ENCODE results near the gene STIMATE.

DNA sequence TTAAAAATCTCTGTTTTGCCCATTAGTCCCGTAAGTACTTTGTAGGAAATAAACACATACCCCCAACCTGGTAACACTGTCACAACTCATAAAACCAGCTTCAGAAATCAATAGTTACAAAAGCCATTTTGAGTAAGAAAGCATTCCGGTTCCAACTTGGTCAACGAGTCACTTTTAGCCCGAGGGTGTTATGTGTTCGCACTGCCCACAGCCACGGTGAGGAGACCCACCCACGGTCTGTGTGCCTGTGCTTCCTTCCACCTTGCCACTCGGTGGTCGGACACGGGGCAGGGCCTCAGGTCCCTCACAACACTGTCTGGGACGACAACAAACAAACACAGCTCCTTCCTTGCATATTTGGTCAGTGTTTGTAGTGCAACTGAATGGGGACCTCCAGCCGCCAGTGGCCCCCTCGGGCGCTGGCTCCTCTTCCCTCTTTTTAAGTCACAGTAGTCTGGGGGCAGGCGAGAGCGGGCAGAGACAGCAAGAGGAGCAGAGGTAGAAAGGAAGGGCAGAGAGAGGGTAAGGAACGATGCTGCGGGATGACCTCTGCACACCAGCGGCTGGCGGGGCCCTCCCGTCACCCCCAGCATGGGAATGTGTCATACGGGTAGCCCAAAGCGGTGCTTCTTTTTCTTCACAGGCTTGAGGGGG lies 57.3 kb downstream of the STIMATE start:
- TF ChIP-seq, protein P1, sequence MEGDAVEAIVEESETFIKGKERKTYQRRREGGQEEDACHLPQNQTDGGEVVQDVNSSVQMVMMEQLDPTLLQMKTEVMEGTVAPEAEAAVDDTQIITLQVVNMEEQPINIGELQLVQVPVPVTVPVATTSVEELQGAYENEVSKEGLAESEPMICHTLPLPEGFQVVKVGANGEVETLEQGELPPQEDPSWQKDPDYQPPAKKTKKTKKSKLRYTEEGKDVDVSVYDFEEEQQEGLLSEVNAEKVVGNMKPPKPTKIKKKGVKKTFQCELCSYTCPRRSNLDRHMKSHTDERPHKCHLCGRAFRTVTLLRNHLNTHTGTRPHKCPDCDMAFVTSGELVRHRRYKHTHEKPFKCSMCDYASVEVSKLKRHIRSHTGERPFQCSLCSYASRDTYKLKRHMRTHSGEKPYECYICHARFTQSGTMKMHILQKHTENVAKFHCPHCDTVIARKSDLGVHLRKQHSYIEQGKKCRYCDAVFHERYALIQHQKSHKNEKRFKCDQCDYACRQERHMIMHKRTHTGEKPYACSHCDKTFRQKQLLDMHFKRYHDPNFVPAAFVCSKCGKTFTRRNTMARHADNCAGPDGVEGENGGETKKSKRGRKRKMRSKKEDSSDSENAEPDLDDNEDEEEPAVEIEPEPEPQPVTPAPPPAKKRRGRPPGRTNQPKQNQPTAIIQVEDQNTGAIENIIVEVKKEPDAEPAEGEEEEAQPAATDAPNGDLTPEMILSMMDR (conservative IDR thresholded peaks at IDR 0.05), result no peak
- no peak for TF ChIP-seq ZFX (IDR thresholded peaks at IDR 0.05)
